LNCaP clone FGC (cell line): Measurements from ENCODE around the gene UBE2J1.
"Not testable (repeated sequence)": the region's sequence is repeated elsewhere in the genome, so short reads cannot be mapped to it uniquely, and the experiment has no call there.

Experiments
- DNase-seq: peaks from one replicate; pipeline ENCODE4 v3.0.0-alpha.2; 2011; ENCODE audit warnings: low read depth
- H3K4me3 ChIP-seq: 2 replicates; pipeline ENCODE4 v1.5.1; 2011; ENCODE audit warnings: mild to moderate bottlenecking, low read depth, low read length, control low read depth
- CTCF ChIP-seq: IDR thresholded peaks from 2 replicates; pipeline ENCODE4 v1.5.1; 2012; ENCODE audit warnings: mild to moderate bottlenecking; ENCODE audit not compliant: control insufficient read depth, insufficient read depth; ENCODE audit errors: extremely low read depth

Gene UBE2J1

GRCh38 chr6:89302195-89302770 lies 50.2 kb downstream of the UBE2J1 start:
- no peak for TF ChIP-seq CTCF
- no peak for DNase-seq
- H3K4me3 ChIP-seq, result no peak overlapping the region

- DNase-seq, result no peak
- TF ChIP-seq CTCF, result no peak
- H3K4me3 ChIP-seq, result no peak overlapping the region
Measured at GRCh38 chr6:89301586-89302194, 50.8 kb downstream of the UBE2J1 start.

GRCh38 chr6:89299466-89299850 lies 53.1 kb downstream of the UBE2J1 start:
- no peak overlapping the region for H3K4me3 ChIP-seq
- no peak for DNase-seq
- no peak for TF ChIP-seq CTCF

- DNase-seq, result no peak
- no peak overlapping the region for H3K4me3 ChIP-seq
- TF ChIP-seq CTCF, result no peak
Measured at GRCh38 chr6:89298680-89299465, 53.6 kb downstream of the UBE2J1 start.

GRCh38 chr6:89297695-89298351 lies 54.7 kb downstream of the UBE2J1 start:
- H3K4me3 ChIP-seq, result no peak overlapping the region
- TF ChIP-seq CTCF, result no peak
- DNase-seq, result no peak

- DNase-seq, result no peak
- no peak for TF ChIP-seq CTCF
- H3K4me3 ChIP-seq, result no peak overlapping the region
Measured at GRCh38 chr6:89295981-89296380, 56.5 kb downstream of the UBE2J1 start.

GRCh38 chr6:89295116-89295515 lies 57.4 kb downstream of the UBE2J1 start:
- DNase-seq, result not testable (repeated sequence)

More at GRCh38 chr6:89295116-89295515, 57.4 kb downstream of the UBE2J1 start:
- not testable (repeated sequence) for H3K4me3 ChIP-seq
